HG03064 (cell line): Measurements from ENCODE around the gene HES7.
"Not testable (repeated sequence)": the region's sequence is repeated elsewhere in the genome, so short reads cannot be mapped to it uniquely, and the experiment has no call there.

Source experiments
- ATAC-seq: cut with Tn5 transposase; IDR thresholded peaks from one replicate; pipeline ENCODE4 v1.9.1; 2021; ENCODE audit warnings: low read depth; ENCODE audit not compliant: unreplicated experiment

The HES7 gene

DNA sequence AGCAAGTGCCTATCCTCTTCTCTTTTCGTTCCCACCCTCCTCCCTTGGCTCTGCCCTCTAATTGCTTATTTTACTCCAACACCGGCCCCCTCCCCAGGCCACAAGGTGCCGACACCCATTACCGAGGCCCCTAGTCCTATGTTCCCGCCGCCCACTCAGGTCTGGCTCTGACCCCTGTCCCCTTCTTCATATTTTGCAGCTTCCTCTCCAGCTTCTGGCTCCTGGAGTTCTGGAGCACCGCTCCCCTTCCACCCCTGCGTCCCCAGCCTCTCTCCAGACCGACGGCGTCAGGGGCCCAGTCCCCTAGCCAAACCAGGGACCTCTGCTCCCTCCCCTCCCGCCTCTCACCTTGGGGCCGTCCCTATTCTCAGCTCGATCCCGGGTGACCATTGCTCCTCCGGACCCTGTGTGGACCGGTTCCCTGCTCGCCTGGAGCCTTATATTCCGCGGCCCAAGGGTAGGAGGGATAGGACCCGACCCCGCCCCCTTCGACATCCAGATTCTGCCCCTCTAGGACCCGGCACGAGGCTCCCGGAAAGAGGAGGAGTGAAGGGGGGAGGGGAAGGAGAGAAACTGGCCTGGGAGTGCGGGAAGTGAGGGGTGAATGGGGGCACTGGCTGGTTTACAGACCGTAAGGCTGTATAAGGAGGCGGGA, at the start of gene HES7:
Gene HES7 (minus strand): TSS at position 412 of the 655 bp plus-strand sequence. CDS start 22 bp downstream, at position 390.
- no peak for ATAC-seq

GRCh38 chr17:8173056-8173870, 49.4 kb upstream of the HES7 start:
- ATAC-seq = peak; percentile 60

DNA sequence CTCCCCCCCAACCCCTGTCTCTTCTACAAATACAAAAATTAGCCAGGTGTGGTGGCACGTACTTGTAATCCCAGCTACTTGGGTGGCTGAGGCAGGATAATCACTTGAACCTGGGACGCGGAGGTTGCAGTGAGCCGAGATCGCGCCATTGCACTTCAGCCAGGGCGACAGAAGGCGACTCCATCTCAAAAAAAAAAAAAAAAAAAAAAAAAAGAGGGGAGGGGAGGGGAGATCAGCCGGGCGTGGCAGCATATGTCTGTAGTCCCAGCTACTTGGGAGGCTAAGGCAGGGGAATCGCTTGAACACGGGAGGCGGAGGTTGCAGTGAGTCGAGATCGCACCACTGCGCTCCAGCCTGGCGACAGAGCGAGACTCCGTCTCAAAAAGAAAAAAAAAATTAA, 46.3 kb upstream of the HES7 start:
- not testable (repeated sequence) for ATAC-seq

DNA sequence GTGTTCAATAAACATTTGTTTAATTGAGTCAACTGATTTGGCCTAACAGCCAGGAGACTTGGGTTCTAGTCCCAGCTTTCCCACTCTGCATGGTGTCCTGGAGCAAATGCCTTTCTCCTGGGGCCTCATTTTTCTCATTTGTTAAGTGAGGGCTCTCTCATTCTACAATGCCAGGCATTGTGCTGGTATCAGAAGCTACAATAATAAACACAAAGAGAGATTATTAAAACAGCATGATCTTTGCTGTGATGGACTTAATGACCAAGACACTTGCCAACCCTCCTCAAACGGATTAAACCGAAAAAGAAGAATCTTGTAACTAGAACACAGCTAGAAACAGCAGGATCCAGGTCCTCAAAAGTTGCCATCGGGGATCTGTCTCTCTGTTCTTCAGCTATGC, 43.6 kb upstream of the HES7 start:
- no peak for ATAC-seq

GRCh38 chr17:8166731-8167130, 42.8 kb upstream of the HES7 start:
- no peak for ATAC-seq

DNA sequence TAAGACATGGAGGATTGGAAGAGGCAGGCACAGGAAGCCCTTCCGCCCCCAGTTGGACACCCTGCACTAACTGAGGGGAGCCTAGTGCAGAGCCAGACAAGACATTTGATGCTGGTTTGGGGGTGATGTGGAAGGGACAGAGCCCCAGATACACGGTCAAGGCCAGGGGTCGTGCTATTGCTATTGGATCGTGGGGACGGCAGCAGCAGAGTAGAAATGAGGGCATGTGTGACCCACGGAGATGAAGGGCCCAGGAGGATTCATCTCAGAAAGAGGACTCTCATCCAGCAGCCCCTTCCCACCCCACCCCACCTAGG, 40.9 kb upstream of the HES7 start:
- ATAC-seq = no peak

GRCh38 chr17:8163978-8164814, 40.3 kb upstream of the HES7 start:
- ATAC-seq = no peak

- ATAC-seq = no peak
Observed at GRCh38 chr17:8162997-8163977, 39.4 kb upstream of the HES7 start.

GRCh38 chr17:8162233-8162996, 38.5 kb upstream of the HES7 start, which contains the start of gene VAMP2:
Gene VAMP2 (minus strand): TSS chr17:8162948. CDS start chr17:8162879, 69 bp downstream.
- no peak for ATAC-seq

DNA sequence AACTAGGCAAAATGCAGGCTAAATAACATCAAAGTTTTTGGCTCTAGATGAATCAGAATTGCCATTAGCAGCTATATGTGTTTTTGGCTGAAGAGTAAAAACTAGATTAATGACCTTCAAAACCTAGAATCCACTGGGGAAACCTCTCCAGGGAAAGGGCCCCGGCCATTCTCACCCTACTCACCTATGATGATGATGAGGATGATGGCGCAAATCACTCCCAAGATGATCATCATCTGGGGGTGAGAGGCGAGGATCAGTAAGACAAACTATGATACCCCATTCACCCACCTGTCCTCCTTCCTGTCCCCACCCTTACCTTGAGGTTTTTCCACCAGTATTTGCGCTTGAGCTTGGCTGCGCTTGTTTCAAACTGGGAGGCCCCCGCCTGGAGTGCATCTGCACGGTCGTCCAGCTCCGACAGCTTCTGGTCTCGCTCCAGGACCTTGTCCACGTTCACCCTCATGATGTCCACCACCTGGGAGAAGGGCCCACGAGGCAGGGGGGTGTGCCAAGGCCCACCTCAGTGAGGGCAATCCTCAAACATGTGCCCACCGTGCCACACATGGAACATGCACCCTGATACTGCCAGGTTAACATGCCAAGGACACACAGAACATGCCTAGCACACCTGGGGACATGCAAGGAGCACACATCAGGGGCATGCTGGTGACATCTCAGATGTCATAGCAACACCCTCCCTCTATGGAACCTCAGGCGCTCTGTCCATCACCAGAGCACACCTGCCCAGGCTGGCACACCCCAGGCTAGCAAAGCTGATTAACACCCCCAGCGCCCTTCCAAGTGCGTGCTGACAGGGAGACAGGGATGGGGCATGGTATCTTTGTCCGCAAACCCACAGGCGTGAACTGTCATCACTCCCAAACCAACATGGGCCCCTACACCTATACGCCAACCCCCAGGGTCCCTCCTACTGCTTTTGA, 37.7 kb upstream of the HES7 start:
- no peak for ATAC-seq

GRCh38 chr17:8160741-8161221, 36.9 kb upstream of the HES7 start:
- no peak for ATAC-seq

DNA sequence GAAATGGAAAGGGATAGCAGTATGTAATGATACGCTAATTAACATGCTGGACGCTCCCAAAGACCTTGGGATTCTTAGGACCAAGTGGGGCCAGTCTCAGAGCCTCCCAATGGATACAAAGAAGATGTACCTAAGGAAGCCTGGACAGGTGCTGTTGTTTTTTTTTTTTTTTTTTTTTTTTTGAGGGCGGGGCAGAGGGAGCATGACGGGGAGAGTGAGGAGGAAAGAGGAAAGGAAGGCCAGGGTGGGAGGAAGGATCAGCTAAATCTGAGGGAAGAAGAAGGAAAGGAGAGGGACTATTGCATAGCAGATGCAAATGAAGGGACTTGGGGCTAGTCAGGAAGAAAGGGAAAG, 36.3 kb upstream of the HES7 start:
- no peak for ATAC-seq

GRCh38 chr17:8159459-8160223, 35.7 kb upstream of the HES7 start:
- ATAC-seq = no peak

DNA sequence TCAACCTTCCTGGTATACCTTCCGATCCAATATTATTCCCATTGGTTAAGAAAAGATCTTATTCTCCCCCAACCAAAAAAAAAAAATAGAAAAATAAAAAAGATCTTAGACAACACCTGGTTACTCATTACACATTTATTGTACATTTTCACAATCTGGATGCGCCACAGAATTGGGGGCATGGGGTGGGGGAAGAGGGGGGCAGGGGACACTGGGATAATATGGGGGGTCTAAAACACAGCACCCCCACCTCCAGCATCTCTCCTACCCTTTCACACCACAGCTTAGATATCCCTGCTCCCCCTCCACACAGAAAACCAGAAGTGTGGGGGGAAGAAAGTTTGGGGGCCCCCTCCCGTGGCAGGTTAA, 35.1 kb upstream of the HES7 start:
- no peak for ATAC-seq

- no peak for ATAC-seq
Observed at GRCh38 chr17:8158267-8159031, 34.5 kb upstream of the HES7 start.

DNA sequence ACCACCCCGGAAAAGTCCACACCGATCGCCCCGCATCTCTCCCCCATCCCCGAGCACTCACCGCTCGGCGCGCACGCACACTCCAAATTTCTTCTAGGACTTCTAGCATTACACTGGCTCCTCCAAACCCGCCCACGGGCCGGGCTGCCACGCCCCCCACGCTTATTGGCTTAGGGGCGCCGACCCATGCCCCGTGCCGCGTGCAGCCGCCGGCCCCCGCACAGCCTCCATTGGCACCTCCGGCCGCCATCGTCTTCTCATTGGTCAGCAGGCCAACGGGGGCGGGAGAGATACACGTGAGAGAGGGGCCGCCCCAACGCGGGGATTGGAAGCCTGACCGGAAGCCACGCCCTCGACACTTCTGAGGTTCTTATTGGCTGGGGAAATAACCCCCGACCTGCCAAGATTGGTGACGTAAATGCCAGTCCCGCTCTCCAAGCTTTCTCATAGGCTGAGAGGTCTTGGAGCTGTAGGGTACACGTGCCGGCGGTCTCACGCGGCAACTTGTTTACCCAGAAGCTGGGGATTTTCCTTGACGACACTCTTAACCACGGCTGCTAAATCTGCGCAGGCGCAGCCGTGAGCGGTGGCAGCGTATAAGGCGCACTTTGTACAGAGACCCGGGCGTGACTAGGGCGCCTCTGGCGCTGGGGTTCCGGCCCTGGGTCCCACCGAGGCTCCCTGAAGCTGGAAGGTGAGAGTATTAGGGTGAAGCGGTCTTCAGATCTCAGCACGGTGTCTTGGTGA, 32.5 kb upstream of the HES7 start:
- ATAC-seq = peak; percentile 60
